Nucleus accumbens (tissue), 56 donors: ENCODE results near the gene GNRH2.
"Not testable (repeated sequence)": the region's sequence is repeated elsewhere in the genome, so short reads cannot be mapped to it uniquely, and the experiment has no call there.

Experiments used
- DNase-seq, 56 donors: peaks; one replicate each; lab custom pipeline; 2025; lab: John Stamatoyannopoulos, UW

Gene GNRH2

DNA sequence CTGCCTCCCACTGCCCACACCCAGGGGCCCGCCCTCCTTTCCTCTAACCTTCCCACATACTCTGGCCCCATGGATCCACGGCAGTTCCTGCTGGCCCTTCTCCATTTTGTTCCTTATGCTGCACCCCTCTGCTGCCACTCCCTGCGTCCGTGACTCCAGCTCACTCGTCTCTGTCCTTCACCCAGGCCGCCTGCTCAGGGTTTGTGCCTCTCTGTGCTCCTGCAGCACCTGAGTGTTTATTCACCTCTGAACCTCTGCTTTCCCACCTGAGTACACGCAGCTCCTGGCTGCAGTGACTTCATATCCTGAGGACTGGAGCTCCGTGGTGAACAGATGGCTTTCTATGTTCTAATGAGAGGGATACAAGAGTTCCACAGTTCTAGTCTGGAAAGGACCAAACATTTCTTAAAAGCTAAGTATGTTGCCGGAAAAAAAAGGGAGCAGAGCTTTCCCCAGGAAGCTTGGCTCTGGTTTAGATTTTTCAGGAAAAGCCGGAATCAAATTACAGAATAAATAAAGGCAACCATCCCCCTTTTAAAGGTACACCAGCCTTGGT lies 1.5 kb upstream of the GNRH2 start:
- no peak for DNase-seq

DNA sequence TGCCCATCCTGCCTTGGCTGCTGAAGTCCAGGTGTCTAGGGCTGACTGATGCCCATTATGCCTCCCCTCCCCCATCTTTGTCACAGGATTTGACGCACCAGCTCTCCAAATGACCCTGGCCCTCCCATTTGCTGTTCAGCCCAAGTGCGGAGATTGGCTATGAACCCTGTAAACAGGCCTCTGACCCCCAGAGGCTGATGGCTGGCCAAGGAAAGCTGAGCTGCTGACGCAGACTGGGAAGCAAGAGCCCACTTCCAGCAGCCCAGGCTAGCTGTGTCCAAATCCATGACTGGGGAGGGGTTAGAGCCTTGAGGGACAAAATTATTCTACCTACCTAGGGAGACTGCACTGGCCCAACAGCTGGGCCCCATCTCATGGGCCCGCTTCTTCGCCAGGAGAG lies 797 bp upstream of the GNRH2 start:
- peak in 3 of 56 donors; percentile 16 to 33 (median 29) for DNase-seq

DNA sequence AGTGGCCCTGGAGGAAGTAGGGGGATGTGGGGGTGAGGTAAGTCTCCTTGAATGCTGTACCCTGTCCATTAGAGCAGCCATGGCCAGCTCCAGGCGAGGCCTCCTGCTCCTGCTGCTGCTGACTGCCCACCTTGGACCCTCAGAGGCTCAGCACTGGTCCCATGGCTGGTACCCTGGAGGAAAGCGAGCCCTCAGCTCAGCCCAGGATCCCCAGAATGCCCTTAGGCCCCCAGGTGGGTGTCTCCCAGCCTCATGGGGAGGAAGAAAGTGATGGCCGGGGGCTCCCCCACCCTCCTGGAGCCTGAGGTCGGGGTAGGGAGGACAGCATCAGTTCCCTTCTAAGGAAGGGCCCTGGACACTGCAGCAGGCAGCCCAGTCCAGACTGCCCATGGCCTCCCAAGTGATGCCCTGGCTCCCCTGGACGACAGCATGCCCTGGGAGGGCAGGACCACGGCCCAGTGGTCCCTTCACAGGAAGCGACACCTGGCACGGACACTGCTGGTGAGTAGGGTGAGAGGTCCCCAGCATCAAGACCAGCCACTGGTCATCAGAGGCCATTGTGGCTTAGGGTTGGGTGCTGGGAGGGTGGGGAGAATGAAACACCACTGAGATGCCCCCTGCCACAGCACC lies 1.0 kb downstream of the GNRH2 start:
- DNase-seq = no peak

- peak in 35 of 56 donors; percentile 48 to 95 (median 78) for DNase-seq
These were observed 1.8 kb downstream of the GNRH2 start for GRCh38 chr20:3045042-3045815.

DNA sequence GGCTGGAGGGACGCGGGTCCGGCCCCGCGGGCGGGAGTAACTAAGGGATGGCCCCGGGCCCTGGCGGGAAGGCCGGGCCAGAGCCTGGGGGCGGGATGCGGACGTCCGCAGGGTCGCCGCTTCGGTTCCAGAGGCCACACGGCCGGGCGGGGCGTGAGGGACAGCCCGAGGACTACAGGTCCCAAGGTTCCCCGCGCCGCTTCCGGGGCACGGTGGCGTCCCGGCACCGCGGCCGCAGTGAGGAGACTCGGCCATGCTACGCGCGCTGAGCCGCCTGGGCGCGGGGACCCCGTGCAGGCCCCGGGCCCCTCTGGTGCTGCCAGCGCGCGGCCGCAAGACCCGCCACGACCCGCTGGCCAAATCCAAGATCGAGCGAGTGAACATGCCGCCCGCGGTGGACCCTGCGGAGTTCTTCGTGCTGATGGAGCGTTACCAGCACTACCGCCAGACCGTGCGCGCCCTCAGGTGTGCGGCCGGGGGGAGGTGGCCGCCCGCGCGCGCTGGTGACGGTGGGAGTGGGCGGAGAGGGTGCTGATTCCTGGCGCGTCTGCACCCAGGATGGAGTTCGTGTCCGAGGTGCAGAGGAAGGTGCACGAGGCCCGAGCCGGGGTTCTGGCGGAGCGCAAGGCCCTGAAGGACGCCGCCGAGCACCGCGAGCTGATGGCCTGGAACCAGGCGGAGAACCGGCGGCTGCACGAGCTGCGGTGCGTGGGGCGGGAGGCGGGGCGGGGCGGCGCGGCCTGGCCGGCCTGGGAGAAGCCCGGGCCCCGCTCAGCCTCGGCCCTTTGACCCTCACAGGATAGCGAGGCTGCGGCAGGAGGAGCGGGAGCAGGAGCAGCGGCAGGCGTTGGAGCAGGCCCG lies 2.6 kb downstream of the GNRH2 start, which contains the start of gene MRPS26:
TSS of gene MRPS26 (plus strand) at position 237 of the 861 bp plus-strand sequence. CDS start at position 254, 17 bp downstream.
- peak in 55 of 56 donors; percentile 54 to 95 (median 82) for DNase-seq

- DNase-seq = peak in 24 of 56 donors; percentile 20 to 69 (median 46)
These were observed 3.4 kb downstream of the GNRH2 start for GRCh38 chr20:3046677-3047462.

DNA sequence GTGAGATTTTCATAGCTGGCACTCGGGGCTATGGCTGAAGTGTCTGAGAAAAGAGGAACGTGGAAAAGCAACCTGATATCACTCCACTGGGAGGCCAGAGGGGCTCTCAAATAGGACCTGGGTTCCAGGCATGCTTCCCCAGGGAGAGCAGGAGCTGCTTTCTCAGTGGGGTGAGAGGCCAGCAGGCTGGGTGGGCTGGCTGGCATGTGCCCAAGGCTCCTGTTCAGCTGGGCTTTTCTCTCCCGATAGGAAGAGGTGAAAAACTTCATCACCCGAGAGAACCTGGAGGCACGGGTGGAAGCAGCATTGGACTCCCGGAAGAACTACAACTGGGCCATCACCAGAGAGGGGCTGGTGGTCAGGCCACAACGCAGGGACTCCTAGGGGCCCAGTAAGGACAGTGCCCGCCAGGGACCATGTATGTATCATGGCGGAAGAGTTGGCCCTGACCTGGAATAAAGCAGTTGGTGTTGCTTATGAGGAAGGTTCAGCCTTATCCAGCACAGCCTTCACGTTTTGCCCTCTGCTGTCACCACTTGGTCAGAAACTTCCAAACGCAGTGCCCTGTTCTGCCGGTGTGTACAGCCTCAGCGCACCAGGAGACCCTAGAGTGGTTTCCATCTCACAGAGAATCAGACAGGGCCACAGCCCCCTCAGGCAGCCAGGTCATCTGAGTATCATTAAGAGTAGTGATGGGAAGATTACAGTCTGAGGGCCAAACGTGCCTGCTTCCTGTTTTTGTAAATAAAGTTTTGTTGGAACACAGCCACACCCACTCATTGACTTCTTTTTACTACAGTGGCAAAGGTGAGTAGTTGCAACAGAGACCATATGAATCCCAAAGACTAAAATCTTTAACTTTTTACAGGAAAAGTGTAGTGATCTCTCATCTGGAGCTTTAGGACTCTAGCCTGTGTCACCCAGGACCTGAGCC lies 4.3 kb downstream of the GNRH2 start:
- DNase-seq = no peak

DNA sequence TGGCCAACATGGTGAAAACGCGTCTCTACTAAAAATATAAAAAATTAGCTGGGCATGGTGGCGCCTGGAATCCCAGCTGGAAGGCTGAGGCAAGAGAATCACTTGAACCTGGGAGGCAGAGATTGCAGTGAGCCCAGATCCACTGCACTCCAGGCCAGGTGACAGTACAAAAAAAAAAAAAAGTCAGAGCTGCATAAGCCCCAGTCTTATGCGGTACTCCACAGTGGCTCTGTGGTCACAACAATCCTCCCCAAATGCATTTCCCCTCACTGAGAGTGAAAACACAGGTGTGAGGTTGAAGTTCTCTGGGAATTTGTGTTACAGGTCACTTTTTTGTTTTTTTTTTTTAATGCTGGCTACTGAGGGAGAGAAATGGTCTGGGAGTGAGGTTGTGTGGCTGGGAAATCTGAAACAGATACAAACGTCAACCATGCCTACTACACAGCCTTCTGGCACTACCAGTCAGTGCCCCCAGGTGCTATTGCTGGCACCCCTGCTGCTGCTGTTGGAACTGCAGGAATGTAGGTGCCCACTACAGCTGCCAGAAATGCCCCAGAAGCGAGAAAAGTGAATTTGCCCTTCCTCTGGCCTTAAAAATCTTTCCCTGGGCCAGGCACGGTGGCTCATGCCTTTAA lies 8.1 kb downstream of the GNRH2 start:
- no peak for DNase-seq

- DNase-seq = no peak
These were observed 16.1 kb downstream of the GNRH2 start for GRCh38 chr20:3059489-3059888.

DNA sequence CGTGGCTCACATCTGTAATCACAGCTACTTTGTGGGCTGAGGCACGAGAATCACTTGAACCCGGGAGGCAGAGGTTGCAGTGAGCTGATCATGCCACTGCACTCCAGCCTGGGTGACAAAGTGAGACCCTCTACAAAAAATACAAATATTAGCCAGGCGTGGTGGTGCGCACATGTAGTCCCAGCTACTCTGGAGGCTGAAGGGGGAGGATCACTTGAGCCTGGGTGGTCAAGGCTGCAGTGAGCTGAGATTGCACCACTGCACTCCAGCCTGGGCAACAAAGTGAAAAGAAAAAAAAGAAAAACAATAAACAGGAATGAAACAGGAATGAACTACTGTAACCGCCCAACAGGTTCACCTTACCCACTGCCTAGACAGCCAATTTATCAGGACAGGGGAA lies 20.7 kb downstream of the GNRH2 start:
- DNase-seq = not testable (repeated sequence)

DNA sequence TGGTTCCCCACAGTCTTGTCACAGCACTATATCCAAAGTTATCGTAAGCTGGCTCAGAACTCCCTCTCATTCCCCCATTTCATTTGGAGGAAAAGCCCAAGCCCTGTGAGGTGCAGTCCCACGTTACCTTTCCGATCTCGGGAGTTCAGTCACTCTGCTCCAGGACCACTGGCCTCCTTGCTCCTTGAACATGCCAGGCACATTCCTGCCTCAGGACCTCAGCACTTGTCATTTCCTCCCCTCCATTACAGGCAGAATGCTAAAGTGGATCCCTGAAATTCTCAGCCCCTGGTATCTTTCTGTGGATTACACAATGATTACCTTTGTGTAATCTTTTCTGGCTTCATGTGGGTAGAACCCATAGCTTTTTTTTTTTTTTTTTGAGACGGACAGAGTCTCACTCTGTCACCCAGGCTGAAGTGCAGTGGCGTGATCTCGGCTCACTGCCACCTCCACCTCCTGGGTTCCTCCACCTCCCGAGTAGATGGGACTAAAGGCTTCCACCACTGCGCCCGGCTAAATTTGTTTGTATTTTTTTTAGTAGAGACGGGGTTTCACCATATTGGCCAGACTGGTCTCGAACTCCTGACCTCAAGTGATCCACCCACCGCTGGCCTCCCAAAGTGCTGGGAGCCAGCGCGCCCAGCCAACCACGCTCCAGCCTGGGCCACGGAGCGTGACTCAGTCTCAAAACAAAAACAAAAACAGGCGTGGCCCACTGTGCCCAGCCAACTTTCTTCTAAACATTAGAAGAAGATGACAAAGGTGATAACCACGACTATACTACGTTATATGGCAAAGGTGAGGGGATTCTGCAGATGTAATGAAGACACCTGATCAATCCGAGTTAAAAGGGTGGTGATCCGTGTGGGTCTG lies 24.0 kb downstream of the GNRH2 start:
- DNase-seq = peak in 2 of 56 donors; percentile 12 to 15

DNA sequence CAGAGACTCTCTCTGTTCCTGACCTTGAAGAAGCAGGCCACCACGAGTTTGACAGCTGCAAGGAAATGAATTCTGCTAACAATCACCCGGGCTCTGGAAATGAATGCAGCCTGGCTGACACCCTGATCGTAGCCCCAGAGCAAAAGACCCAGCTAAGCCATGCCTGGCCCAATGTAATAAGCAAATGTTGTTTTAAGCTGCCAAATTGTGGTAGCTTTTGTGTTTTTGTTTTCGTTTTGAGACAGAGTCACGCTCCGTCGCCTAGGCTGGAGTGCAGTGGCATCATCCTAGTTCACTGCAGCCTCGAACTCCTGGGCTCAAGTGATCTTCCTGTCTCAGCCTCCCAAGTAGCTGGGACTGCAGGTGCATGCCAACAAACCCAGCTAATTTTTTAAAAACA lies 24.7 kb downstream of the GNRH2 start:
- DNase-seq = no peak

DNA sequence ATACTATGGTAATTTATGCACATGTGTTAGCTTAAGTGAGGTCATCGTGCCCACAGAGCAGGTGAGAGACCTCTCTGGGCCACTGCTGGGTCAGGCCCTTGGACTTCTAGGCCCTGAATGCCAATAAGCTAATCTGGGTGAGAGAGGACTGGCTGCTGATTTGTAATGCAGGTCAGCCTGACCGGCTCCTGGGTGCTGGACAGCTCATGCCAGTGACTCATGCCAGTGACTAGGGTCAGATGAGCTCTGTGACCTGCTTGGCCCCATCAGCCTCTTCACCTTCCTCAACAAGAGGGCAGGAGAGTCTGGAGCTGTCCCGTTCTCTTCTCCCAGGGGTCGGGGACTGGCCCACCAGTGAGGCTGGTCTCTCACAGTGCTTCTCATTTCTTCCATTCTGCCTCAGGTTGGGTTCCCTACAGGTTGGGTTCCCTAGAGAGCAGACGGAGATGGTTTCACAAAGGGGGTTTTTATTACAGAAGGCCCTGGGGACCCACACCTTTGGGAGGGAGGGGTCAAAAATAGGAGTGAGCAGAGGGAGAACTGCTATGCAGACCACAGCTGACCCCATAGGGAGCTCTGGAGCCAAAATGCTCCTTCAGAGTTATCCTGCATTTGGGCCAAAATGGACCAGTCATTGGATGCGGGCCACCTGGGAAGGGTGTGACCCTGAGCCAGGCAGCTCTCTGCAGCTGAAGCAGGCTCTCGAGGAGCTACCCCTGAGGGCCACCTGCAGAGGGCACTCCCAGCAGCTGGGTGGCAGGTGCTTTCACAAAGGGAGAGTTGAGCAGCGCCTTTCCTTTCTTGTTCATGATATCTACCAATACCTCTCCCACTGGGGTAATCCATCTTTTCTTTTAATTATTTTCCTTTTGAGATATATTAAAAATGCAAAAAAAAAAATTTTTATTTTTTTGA lies 25.8 kb downstream of the GNRH2 start:
- DNase-seq = no peak

GRCh38 chr20:3070725-3071124 lies 27.3 kb downstream of the GNRH2 start:
- DNase-seq = no peak

GRCh38 chr20:3071266-3071609 lies 27.8 kb downstream of the GNRH2 start:
- no peak for DNase-seq
